ENCODE results near the gene VAMP8.

DNA sequence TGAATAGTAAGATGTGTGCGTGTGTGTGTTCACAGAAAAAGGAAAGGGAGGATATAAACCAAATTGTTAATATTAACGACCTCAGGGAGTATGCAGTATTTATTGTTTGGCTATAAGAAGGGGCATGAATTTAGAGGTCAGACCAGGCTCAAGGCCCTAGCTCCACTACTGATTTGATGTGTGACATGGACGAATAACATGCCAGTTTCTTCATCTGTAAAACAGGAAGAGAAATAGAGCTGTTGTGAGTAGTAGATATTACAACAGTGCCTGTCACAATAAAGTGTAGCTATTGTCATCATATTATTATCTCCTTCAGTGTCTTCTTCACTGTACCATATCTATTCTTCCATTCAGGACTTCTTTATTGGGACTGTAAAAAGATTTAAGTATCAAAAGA lies 42.5 kb upstream of the VAMP8 start:
- TF ChIP-seq, protein P1, sequence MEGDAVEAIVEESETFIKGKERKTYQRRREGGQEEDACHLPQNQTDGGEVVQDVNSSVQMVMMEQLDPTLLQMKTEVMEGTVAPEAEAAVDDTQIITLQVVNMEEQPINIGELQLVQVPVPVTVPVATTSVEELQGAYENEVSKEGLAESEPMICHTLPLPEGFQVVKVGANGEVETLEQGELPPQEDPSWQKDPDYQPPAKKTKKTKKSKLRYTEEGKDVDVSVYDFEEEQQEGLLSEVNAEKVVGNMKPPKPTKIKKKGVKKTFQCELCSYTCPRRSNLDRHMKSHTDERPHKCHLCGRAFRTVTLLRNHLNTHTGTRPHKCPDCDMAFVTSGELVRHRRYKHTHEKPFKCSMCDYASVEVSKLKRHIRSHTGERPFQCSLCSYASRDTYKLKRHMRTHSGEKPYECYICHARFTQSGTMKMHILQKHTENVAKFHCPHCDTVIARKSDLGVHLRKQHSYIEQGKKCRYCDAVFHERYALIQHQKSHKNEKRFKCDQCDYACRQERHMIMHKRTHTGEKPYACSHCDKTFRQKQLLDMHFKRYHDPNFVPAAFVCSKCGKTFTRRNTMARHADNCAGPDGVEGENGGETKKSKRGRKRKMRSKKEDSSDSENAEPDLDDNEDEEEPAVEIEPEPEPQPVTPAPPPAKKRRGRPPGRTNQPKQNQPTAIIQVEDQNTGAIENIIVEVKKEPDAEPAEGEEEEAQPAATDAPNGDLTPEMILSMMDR (IDR thresholded peaks at IDR 0.05), result no peak
- no peak for TF ChIP-seq POLR2A (IDR thresholded peaks at IDR 0.05)
